Measurements from ENCODE around the gene AGPAT2.
A peak's percentile ranks its signal among the peaks of the same experiment; 100 is the strongest.
"Not testable (repeated sequence)": the region's sequence is repeated elsewhere in the genome, so short reads cannot be mapped to it uniquely, and the experiment has no call there.

The AGPAT2 gene

GRCh38 chr9:136643596-136644342 is 43.5 kb downstream of the AGPAT2 start:
- no peak for DNase-seq

GRCh38 chr9:136642439-136642921 is 44.8 kb downstream of the AGPAT2 start:
- no peak for DNase-seq

- DNase-seq = no peak
These were observed 46.8 kb downstream of the AGPAT2 start for GRCh38 chr9:136640171-136641111.

- no peak for DNase-seq
These were observed 52.4 kb downstream of the AGPAT2 start for GRCh38 chr9:136634904-136635303.

GRCh38 chr9:136632491-136633106 is 54.7 kb downstream of the AGPAT2 start:
- not testable (repeated sequence) for DNase-seq

- not testable (repeated sequence) for DNase-seq
These were observed 55.2 kb downstream of the AGPAT2 start for GRCh38 chr9:136632072-136632471.

GRCh38 chr9:136631038-136632000 is 55.9 kb downstream of the AGPAT2 start:
- peak; percentile 83 for DNase-seq

- DNase-seq = no peak
These were observed 56.6 kb downstream of the AGPAT2 start for GRCh38 chr9:136630662-136630992.

- DNase-seq = peak; percentile 62
These were observed 57.2 kb downstream of the AGPAT2 start for GRCh38 chr9:136629879-136630661.

- DNase-seq = no peak
These were observed 58.0 kb downstream of the AGPAT2 start for GRCh38 chr9:136629001-136629878.

- DNase-seq = no peak
These were observed 59.0 kb downstream of the AGPAT2 start for GRCh38 chr9:136628268-136628667.

GRCh38 chr9:136627703-136628102 is 59.6 kb downstream of the AGPAT2 start:
- no peak for DNase-seq

GRCh38 chr9:136626740-136627642 is 60.3 kb downstream of the AGPAT2 start:
- DNase-seq = no peak

- DNase-seq = no peak
These were observed 61.1 kb downstream of the AGPAT2 start for GRCh38 chr9:136626066-136626725.

GRCh38 chr9:136625101-136626065 is 61.9 kb downstream of the AGPAT2 start:
- no peak for DNase-seq

GRCh38 chr9:136624184-136624951 is 62.9 kb downstream of the AGPAT2 start:
- DNase-seq = no peak

- no peak for DNase-seq
These were observed 63.4 kb downstream of the AGPAT2 start for GRCh38 chr9:136623842-136624183.

Data from activated CD4-positive, alpha-beta T cell treated with anti-CD3 and anti-CD28 coated beads, Interleukin-2, amount 50 U/mL, for 1 hour (primary cell).